ENCODE data around the gene RAX2.

- TF ChIP-seq SIN3A (IDR thresholded peaks at IDR 0.05; ENCODE audit: low read depth, low read length) (no peak), POLR2A (IDR thresholded peaks at IDR 0.05; ENCODE audit: low read depth, low read length) (no peak)
These were observed 11.9 kb upstream of the RAX2 start for GRCh38 chr19:3783660-3784584.
